M059J (cell line): Measurements from ENCODE around the gene NXF1. TPM values are rescaled to one million over a fixed set of nuclear protein-coding genes. Genes with fewer than 3 reads are reported as not detected.
"Not testable (repeated sequence)": the region's sequence is repeated elsewhere in the genome, so short reads cannot be mapped to it uniquely, and the experiment has no call there.

ENCODE experiments used
- DNase-seq: peaks from one replicate; pipeline ENCODE4 v3.0.0-alpha.2; 2012; ENCODE audit warnings: low read depth
- total RNA-seq: library from RNA; depleted of rRNA; stranded (reverse); fragments of >200 nt; shearing (Covaris generic); gene quantifications from 2 replicates; pipeline ENCODE4 v1.2.3, GENCODE V29; 2014; rRNA removed

Gene NXF1
- total RNA-seq, result 23.2 and 30.0 TPM in 2 replicates

- DNase-seq, result peak; percentile 90
Measured at GRCh38 chr11:62805076-62805892, at the start of gene NXF1. NXF1 (minus strand) TSS chr11:62805440; CDS start chr11:62805356, 84 bp downstream.

DNA sequence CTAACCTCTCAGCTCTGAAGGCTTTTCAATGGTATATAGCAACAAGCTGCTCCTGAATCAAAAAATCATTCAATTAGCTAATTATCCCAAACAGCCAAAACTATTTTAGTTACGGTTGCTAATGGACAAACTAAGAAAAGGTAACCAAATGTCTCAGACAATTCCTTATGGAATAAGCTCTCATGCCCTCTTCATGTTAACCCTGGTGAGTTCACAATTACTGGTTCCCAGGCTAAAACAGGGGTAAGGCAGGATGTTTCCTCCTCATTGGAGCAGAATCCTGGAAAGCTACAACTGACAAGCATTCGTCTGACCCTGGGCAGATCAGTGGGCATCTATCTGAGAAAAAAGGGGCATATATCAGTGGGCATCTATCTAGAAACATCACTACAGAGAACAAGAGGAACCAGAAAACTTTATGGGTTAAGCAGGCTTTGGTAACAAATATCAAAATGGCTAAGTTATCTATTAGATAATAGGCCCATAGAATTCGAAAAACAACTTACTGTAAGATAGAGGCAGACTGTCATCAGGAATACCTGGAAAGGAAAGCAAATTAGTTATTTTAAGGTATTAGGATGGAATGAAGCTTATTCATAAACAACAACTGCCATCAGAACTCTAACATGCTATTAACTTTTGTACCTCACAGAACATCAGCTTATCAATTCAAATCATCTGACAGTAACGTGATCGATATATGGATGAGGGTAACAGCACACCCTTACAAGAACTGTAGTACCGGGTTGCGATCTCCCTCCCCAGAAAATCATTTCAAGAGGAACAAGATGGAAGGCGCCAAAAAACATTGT is 49.0 kb upstream of the NXF1 start:
- DNase-seq, result no peak

- no peak for DNase-seq
Measured at GRCh38 chr11:62853279-62853965, 48.2 kb upstream of the NXF1 start.

DNA sequence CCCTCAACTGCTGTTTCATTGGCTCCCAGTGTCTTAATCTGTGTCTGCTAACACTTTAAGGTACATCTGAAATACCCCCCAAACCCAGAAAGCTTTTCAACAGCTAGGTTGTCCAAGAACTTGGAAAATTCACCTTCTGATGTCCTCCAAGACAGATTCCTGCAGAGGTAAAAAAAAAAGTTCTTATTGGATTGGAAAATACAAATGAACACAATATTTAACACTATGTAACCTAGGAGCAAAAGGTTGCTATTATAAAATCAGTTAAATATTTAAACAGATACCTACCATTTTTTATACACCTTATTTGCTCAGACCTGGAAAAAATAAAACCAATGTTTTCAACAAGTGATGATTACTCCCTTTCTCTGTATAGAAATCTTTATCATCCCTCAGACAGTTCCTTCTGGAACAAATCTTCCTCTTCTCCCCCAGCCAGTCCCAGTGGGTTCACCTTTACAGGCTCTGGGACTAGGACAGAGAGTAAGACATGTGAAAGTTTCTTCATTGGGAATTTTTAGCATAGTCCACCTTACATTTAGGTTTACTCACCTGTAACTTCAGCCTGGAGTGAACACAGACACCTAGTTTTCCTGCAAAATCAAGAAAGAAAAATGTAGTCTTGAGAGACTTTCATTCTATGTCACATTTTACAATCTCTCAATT is 47.4 kb upstream of the NXF1 start:
- no peak for DNase-seq

DNA sequence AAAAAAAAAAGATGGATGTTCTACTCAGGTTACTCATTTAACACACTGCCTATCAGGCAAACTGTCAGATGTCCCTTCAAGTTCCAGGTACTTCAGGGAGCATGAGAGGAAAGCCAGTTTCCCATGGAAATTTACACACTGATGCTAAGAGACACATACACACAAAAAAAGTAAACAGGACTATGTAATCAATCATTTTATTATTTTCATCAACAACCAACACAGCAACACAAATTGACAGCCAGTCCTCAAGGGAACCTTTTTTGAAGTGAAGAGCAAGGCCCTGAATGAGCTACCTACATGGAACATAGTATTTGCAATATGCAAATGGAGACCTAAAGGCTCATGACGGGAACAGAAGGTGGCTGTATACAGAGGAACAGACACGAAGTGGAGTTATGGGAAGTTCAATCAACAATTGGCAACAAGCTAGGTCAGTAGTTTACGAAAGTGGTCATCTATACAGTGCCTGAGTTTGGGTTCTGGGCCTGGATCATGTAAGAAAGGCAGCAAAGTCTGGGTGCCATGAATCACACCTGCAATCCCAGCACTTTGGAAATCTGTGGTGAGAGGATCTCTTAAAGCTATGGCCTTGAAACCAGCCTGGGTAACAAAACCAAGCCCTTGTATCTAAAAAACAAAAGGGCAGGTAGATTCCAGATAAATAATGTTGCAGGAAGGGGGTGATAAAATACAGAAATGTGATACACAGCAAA is 46.7 kb upstream of the NXF1 start:
- DNase-seq, result peak; percentile 45

GRCh38 chr11:62850911-62851806 is 45.9 kb upstream of the NXF1 start:
- DNase-seq, result peak; percentile 48

- DNase-seq, result no peak
Measured at GRCh38 chr11:62847767-62848314, 42.6 kb upstream of the NXF1 start.

- DNase-seq, result no peak
Measured at GRCh38 chr11:62846177-62846576, 40.9 kb upstream of the NXF1 start.

GRCh38 chr11:62844154-62844553 is 38.9 kb upstream of the NXF1 start:
- no peak for DNase-seq

DNA sequence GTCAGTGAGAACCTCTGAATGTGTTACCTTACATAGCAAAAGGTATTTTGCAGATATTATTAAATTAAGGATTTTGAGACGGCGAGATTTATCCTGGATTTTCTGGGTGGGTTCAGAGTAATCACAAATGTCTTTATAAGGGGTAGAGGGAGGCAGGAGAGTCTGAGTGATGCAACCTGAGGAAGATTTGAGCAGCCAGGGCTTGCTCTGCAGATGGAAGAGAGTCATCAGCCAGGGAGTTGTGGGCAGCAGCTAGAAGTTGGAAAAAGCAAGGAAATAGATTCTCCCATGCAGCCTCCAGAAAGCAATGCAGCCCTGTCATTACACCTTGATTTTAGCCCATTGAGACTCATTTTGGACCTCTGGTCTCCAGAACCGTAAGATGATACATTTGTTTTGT is 38.2 kb upstream of the NXF1 start:
- DNase-seq, result no peak

GRCh38 chr11:62842891-62843290 is 37.7 kb upstream of the NXF1 start:
- not testable (repeated sequence) for DNase-seq

DNA sequence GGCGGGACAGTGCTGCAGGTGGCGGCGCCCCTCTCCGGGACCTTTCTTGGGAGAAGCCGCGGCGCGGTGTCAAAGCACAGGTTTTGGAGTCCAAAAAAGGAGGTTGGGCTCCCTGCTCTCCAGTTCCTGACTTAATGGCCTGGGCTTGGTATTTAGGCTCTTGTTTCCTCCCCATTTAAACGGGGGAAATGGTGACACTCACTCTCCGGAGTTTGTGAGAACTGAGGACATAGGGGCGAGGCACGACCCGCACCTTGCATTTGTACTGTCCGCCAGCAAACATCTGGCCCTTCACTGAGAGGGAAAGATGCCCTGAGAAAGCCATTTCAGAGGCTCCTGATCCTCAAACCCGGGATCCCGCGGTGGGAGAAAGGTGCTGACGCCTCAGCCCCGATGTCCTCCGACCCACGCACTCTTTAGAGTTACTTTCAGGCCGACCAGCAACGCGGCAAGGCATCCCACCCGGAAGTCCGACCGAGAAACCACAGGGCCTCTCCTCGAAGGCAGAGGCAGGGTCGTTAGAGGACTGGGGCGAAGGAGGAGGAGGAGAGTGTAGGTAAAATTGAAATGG is 37.0 kb upstream of the NXF1 start:
- DNase-seq, result no peak

GRCh38 chr11:62841361-62842170 is 36.3 kb upstream of the NXF1 start:
- peak; percentile 100 for DNase-seq

DNA sequence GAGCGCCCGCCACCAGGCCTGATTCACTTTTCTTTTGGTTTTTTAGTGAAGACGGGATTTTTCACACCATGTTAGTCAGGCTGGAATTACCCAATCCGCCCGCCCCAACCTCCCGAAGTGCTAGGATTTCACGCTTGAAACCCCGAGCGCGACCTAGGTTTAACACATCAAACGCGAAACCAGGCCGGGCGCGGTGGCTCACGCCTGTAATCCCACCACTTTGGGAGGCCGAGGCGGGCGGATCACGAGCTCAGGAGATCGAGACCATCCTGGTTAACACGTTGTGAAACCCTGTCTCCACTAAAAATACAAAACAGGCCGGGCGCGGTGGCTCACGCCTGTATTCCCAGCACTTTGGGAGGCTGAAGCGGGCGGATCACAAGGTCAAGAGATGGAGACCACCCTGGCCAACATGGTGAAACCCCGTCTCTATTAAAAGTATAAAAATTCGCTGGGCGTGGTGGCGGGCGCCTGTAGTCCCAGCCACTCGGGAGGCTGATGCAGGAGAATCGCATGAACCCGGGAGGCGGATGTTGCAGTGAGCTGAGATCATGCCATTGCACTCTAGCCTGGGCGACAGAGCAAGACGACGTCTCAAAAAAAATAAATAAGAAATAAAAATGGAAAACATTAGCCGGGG is 35.6 kb upstream of the NXF1 start:
- DNase-seq, result peak; percentile 95

- DNase-seq, result peak; percentile 93
Measured at GRCh38 chr11:62839050-62839945, 34.1 kb upstream of the NXF1 start, which contains the start of gene WDR74. WDR74 (minus strand) TSS chr11:62839590; CDS start chr11:62839570, 20 bp downstream.

- DNase-seq, result no peak
Measured at GRCh38 chr11:62835336-62835735, 30.1 kb upstream of the NXF1 start.
